ENCODE data around the gene PBRM1.

The PBRM1 gene

DNA sequence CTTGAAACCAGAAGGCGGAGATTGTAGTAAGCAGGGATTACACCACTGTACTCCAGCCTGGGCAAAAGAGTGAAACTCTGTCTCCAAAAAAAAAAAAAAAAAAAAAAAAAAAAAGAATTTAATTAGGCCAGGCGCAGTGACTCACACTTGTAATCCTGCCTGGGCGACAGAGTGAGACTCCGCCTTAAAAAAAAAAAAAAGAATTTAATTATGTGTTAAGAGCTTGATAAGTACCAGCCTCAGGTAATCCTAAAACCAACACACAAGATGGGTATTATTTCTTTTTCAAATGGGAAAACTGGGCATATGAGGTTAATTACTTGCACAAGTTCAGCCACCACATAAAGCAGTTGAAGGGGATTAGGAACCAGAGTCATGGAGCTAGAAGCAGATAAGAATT lies 49.0 kb downstream of the PBRM1 start:
- no peak for DNase-seq (ENCODE audit: low spot score)
- H3K4me3 ChIP-seq = no peak overlapping the region
- no peak overlapping the region for H3K27ac ChIP-seq
- TF ChIP-seq CTCF (IDR thresholded peaks at IDR 0.05) = no peak

DNA sequence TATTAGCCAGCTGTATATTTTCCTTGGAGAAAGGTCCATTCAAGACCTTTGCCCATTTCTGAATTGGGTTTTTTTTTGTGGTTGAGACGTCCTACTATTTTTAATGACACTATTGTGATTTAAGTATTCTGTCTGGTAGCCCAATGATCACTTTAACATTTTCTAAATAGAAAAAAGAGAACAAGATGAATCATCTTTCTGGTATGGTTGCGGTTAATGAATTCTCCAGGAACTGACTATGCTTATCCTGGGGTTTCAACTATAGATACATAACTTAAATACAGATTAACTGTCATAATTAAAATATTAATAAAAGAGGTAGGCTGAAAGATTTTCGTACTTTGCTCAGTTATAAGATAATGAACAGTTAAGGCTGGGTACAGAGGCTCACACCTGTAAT lies 51.9 kb downstream of the PBRM1 start:
- no peak overlapping the region for H3K4me3 ChIP-seq
- no peak for TF ChIP-seq CTCF (IDR thresholded peaks at IDR 0.05)
- no peak for DNase-seq (ENCODE audit: low spot score)
- H3K27ac ChIP-seq = no peak overlapping the region

GRCh38 chr3:52625041-52625440 lies 60.7 kb downstream of the PBRM1 start:
- no peak overlapping the region for H3K4me3 ChIP-seq
- no peak for DNase-seq (ENCODE audit: low spot score)
- TF ChIP-seq CTCF (IDR thresholded peaks at IDR 0.05) = no peak
- H3K27ac ChIP-seq = no peak overlapping the region

DNA sequence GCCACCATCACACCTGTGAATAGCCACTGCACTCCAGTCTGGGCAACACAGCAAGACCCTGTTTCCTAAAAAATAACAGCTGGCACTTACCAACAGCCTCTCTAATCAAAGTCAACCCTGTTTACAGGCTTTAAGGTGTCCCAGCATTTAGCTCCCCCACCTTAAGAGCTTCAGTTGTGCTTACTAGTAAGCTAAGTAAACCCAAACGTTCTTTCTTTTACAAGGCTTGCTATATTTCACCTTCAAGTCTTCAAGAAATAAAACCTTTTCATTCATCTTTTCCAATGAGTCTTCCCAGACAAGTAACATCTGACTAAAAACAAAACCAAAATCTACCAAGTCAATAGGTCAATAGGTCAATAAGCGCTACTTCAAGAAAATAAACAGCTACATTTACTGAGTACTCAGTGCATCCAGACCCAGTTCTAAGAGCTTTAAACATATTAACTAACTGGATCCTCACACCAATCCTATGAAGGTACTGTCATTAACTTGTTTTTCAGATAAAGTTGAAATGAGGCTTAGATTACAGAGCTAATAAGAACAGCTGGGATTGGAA lies 62.4 kb downstream of the PBRM1 start:
- DNase-seq (ENCODE audit: low spot score) = no peak
- Histone ChIP-seq H3K27ac (no peak overlapping the region), H3K4me3 (no peak overlapping the region)
- no peak for TF ChIP-seq CTCF (IDR thresholded peaks at IDR 0.05)

- Histone ChIP-seq H3K27ac (no peak overlapping the region), H3K4me3 (no peak overlapping the region)
- no peak for TF ChIP-seq CTCF (IDR thresholded peaks at IDR 0.05)
- DNase-seq (ENCODE audit: low spot score) = no peak
These were observed 65.1 kb downstream of the PBRM1 start for GRCh38 chr3:52620580-52620979.

DNA sequence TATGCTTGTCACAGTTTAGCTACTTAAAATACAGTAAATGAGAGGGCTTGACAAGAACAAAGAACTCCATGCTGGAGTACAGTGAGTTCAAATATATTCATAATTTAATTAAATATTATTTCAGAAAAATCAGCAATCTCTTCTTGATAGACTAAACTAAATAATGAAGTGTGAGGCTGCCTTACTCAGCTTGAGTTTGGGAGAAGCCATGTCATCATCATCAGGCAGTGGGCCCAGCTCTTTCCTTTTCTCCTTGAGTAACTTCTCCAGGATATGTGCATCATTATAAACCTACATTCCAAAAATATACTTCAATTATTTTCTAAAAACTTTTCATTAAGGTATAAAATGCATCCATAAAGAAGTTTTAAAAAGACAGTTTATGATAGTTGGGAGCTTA lies 70.5 kb downstream of the PBRM1 start:
- DNase-seq (ENCODE audit: low spot score) = no peak
- Histone ChIP-seq H3K27ac (no peak overlapping the region), H3K4me3 (no peak overlapping the region)
- TF ChIP-seq CTCF (IDR thresholded peaks at IDR 0.05) = no peak

- Histone ChIP-seq H3K27ac (no peak overlapping the region), H3K4me3 (no peak overlapping the region)
- TF ChIP-seq CTCF (IDR thresholded peaks at IDR 0.05) = no peak
- DNase-seq (ENCODE audit: low spot score) = no peak
These were observed 71.0 kb downstream of the PBRM1 start for GRCh38 chr3:52614689-52615088.
